Retinal pigment epithelial cell (primary cell): Measurements from ENCODE around the gene TLE6.
"Not testable (repeated sequence)": the region's sequence is repeated elsewhere in the genome, so short reads cannot be mapped to it uniquely, and the experiment has no call there.

ENCODE experiments used
- DNase-seq: peaks from one replicate; pipeline ENCODE4 v3.0.0-alpha.2; 2010; ENCODE audit warnings: low read depth
- H3K4me3 ChIP-seq: 2 replicates; pipeline ENCODE4 v1.5.1; 2011; ENCODE audit warnings: mild to moderate bottlenecking, low read length, control low read depth, moderate library complexity
- TF ChIP-seq, protein P1 (sequence below): conservative IDR thresholded peaks from 2 replicates; pipeline ENCODE4 v1.5.1; 2011; ENCODE audit warnings: low read depth, low read length, control low read depth, inconsistent platforms

The TLE6 gene

DNA sequence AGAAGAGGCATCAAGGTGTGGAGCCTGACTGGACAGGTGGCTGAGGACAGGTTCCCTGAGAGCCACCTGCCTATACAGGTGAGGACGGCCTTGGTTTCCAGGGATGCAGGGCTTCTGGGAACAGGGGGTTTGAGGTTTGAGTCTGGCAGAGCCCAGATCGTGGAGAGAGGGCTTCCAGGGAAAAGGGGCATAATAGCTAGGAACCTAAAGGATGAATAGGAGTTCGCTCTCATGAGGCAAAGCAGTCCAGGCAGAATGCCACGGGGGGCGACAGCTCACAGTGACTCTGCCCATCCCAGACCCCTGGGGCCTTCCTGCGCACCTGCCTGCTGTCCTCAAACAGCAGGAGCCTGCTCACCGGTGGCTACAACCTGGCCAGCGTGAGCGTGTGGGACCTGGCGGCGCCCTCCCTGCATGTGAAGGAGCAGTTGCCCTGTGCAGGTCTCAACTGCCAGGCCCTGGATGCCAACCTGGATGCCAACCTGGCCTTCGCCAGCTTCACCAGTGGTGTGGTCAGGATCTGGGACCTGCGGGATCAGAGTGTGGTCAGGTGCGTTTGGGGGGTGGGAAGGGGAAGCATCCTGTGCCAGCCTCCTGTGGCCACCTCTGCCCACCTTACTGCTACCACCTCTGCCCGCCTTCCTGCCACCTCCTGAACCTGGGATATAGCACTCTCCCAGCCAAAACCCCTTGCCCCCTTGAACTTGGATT is 12.0 kb downstream of the TLE6 start:
- DNase-seq = no peak
- H3K4me3 ChIP-seq = no peak overlapping the region
- TF ChIP-seq, protein P1, sequence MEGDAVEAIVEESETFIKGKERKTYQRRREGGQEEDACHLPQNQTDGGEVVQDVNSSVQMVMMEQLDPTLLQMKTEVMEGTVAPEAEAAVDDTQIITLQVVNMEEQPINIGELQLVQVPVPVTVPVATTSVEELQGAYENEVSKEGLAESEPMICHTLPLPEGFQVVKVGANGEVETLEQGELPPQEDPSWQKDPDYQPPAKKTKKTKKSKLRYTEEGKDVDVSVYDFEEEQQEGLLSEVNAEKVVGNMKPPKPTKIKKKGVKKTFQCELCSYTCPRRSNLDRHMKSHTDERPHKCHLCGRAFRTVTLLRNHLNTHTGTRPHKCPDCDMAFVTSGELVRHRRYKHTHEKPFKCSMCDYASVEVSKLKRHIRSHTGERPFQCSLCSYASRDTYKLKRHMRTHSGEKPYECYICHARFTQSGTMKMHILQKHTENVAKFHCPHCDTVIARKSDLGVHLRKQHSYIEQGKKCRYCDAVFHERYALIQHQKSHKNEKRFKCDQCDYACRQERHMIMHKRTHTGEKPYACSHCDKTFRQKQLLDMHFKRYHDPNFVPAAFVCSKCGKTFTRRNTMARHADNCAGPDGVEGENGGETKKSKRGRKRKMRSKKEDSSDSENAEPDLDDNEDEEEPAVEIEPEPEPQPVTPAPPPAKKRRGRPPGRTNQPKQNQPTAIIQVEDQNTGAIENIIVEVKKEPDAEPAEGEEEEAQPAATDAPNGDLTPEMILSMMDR = no peak

DNA sequence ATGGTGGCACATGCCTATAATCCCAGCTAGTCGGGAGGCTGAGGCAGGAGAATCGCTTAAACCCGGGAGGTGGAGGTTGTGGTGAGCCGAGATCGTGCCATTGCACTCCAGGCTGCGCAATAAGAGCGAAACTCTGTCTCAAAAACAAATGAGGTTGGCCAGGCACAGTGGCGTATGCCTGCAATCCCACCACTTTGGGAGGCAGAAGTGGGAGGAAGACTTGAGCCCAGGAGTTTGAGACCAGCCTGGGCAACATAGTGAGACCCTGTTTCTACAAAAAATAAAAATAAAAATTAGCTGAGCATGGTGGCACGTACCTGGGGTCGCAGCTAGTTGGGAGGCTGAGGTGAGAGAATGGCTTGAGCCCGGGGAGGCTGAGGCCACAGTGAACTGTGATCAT is 15.0 kb downstream of the TLE6 start:
- not testable (repeated sequence) for H3K4me3 ChIP-seq, DNase-seq

GRCh38 chr19:2992958-2993357 is 15.6 kb downstream of the TLE6 start:
- TF ChIP-seq, protein P1 = no peak
- no peak for DNase-seq
- no peak overlapping the region for H3K4me3 ChIP-seq

DNA sequence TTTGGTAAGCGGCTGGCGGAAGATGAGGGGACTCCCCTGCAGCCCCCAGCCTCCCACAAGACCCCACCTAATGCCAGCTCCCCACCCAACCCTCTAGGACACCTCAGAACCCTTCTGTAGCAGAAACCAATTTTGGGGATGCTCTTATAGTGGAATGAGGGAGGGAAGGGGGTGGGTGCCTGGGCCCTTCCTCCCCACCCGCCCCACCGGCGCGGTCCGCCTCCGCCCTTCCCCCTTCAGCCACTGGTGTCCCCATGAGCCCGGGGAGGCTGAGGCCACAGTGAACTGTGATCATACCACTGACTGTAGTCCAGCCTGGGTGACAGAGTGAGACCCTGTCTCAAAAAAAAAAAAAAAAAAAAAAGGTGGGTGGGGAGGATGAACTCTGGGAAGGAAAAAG is 16.2 kb downstream of the TLE6 start:
- no peak overlapping the region for H3K4me3 ChIP-seq
- TF ChIP-seq, protein P1 = no peak
- no peak for DNase-seq

- TF ChIP-seq, protein P1 = no peak
- no peak for DNase-seq
- no peak overlapping the region for H3K4me3 ChIP-seq
These were observed 17.3 kb downstream of the TLE6 start for GRCh38 chr19:2994588-2995131.

GRCh38 chr19:2997720-2998119 is 20.4 kb downstream of the TLE6 start:
- no peak overlapping the region for H3K4me3 ChIP-seq
- TF ChIP-seq, protein P1 = no peak
- DNase-seq = no peak

DNA sequence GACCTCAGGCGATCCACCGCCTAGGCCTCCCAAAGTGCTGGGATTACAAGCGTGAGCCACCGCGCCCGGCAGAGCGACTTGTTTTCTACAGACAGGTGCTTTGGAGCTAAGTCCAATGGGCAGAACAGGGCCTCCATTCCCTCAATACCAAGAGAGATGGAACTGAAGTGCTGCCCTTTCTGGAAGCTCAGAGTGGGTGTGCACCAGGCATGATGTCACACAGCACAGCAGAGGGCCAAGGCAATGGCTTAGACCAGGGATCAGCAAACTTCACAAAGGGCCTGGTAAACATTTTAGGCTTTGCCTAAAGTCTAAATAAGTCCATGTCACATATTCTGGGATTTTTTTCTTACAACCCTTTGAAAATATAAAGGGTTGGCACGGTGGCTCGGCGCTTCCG is 21.3 kb downstream of the TLE6 start:
- H3K4me3 ChIP-seq = no peak overlapping the region
- no peak for DNase-seq
- TF ChIP-seq, protein P1 = no peak
